22Rv1 (cell line): ENCODE data around the gene TBX10.

Experiments used
- ZFX ChIP-seq: fragments of 450-650 bp; IDR thresholded peaks from 2 replicates; pipeline ENCODE4 v1.6.1; 2017; ENCODE audit warnings: antibody characterized with exemption, borderline replicate concordance
- TF ChIP-seq, protein P1 (sequence below): fragments of 450-650 bp; IDR thresholded peaks from 2 replicates; pipeline ENCODE4 v1.5.1; 2017; ENCODE audit warnings: mild to moderate bottlenecking

DNA sequence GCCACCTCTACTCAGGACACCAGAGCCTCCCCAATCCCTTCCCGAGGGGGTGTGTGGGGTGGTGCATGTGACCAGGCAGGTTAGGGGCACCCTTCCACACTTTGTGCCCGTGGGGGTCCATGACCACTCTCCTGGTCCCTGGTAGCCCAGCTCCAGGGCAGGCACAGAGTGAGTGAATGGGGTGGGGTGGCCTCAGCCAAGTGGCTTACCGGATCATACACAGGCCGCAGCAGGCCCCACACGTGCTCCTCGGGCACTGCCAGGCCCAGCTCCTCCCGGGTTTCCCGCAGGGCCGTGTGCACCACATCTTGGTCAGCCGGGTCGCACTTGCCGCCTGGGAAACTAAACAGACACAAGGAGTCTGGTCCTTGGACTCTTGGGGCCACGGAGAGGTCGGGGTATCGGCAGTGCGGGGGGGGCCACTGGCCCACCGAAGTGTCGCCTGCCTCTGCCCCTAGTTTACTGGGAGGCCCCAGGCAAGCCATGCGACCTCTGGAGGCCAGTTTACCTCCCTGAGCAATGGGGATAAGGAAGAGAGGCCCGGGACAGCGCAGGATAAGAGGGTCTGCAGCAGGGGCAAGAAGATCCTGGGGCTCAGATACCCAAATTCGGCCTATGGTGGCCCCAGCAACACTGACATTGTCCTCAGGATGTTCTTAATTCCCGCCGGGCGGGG is 10.7 kb downstream of the TBX10 start:
- TF ChIP-seq, protein P1, sequence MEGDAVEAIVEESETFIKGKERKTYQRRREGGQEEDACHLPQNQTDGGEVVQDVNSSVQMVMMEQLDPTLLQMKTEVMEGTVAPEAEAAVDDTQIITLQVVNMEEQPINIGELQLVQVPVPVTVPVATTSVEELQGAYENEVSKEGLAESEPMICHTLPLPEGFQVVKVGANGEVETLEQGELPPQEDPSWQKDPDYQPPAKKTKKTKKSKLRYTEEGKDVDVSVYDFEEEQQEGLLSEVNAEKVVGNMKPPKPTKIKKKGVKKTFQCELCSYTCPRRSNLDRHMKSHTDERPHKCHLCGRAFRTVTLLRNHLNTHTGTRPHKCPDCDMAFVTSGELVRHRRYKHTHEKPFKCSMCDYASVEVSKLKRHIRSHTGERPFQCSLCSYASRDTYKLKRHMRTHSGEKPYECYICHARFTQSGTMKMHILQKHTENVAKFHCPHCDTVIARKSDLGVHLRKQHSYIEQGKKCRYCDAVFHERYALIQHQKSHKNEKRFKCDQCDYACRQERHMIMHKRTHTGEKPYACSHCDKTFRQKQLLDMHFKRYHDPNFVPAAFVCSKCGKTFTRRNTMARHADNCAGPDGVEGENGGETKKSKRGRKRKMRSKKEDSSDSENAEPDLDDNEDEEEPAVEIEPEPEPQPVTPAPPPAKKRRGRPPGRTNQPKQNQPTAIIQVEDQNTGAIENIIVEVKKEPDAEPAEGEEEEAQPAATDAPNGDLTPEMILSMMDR, result no peak
- no peak for TF ChIP-seq ZFX
